Stimulated activated CD8-positive, alpha-beta memory T cell treated with anti-CD3 and anti-CD28 coated beads, Interleukin-7, amount 100 ng/mL, for 48 hours (primary cell): ENCODE results near the gene RPA1.

Experiments
- DNase-seq, 2 donors: peaks; one replicate each; pipeline ENCODE4 v3.0.0-alpha.2; 2020; ENCODE audit warnings: low read depth in 1 of 2; ENCODE audit errors: extremely low read depth in 1 of 2

Gene RPA1

GRCh38 chr17:1939981-1940809 lies 110.4 kb downstream of the RPA1 start:
- no peak for DNase-seq

GRCh38 chr17:1940810-1941185 lies 111.0 kb downstream of the RPA1 start:
- DNase-seq = no peak

- no peak for DNase-seq
Observed at GRCh38 chr17:1941272-1942065, 111.7 kb downstream of the RPA1 start.

- DNase-seq = no peak
Observed at GRCh38 chr17:1942066-1942365, 112.2 kb downstream of the RPA1 start.

GRCh38 chr17:1942666-1943435 lies 113.0 kb downstream of the RPA1 start:
- no peak for DNase-seq

GRCh38 chr17:1943436-1943831 lies 113.6 kb downstream of the RPA1 start:
- DNase-seq = no peak

GRCh38 chr17:1945621-1946020 lies 115.8 kb downstream of the RPA1 start:
- no peak for DNase-seq

- DNase-seq = no peak
Observed at GRCh38 chr17:1946021-1946932, 116.5 kb downstream of the RPA1 start.

GRCh38 chr17:1947229-1947742 lies 117.5 kb downstream of the RPA1 start:
- DNase-seq = no peak

- DNase-seq = no peak
Observed at GRCh38 chr17:1947743-1948516, 118.1 kb downstream of the RPA1 start.

- DNase-seq = no peak
Observed at GRCh38 chr17:1948517-1948825, 118.7 kb downstream of the RPA1 start.
